Neural crest cell (in vitro differentiated cells): ENCODE data around the gene KAT6B. TPM values are rescaled to one million over a fixed set of nuclear protein-coding genes. Genes with fewer than 3 reads are reported as not detected.
"Not testable (repeated sequence)": the region's sequence is repeated elsewhere in the genome, so short reads cannot be mapped to it uniquely, and the experiment has no call there.

Experiments
- DNase-seq: peaks from one replicate; pipeline ENCODE4 v3.0.0; 2021; ENCODE audit warnings: low read depth, mixed read lengths, low spot score
- H3K27ac Mint-ChIP-seq: one replicate; pipeline ENCODE4 v1.8.0; 2021; ENCODE audit warnings: mild to moderate bottlenecking, mixed read lengths; ENCODE audit not compliant: unreplicated experiment
- H3K27me3 Mint-ChIP-seq: 2 replicates; pipeline ENCODE4 v1.8.0; 2021; ENCODE audit warnings: low read depth, mild to moderate bottlenecking, mixed read lengths
- H3K36me3 Mint-ChIP-seq: 2 replicates; pipeline ENCODE4 v1.8.0; 2021; ENCODE audit warnings: low read depth, mild to moderate bottlenecking, mixed read lengths
- H3K4me1 Mint-ChIP-seq: 2 replicates; pipeline ENCODE4 v1.8.0; 2021; ENCODE audit warnings: mixed read lengths
- H3K4me3 Mint-ChIP-seq: one replicate; pipeline ENCODE4 v1.8.0; 2021; ENCODE audit warnings: mild to moderate bottlenecking, mixed read lengths
- H3K9me3 Mint-ChIP-seq: 2 replicates; pipeline ENCODE4 v1.8.0; 2021; ENCODE audit warnings: mixed read lengths
- CTCF ChIP-seq: fragments of 200-600 bp; sonication (generic); conservative IDR thresholded peaks from 2 replicates; pipeline ENCODE4 v1.5.0; 2021; ENCODE audit warnings: antibody characterized with exemption, mild to moderate bottlenecking
- total RNA-seq: library from RNA; stranded (reverse); gene quantifications from 2 replicates; pipeline ENCODE4 v1.2.1, GENCODE V29; 2021

The KAT6B gene
- total RNA-seq, 1 donor from 2014 or later = 34.2 TPM

- no peaks in the 10 kb centered on the region for H3K36me3 Mint-ChIP-seq
- H3K4me1 Mint-ChIP-seq = peaks cover 21% of the 10 kb centered on the region
- H3K27me3 Mint-ChIP-seq = no peaks in the 10 kb centered on the region
- DNase-seq = no peak
- no peak for TF ChIP-seq CTCF
- no peak overlapping the region for H3K4me3 Mint-ChIP-seq
- no peak overlapping the region for H3K27ac Mint-ChIP-seq
- H3K9me3 Mint-ChIP-seq = no peaks in the 10 kb centered on the region
Observed at GRCh38 chr10:74875068-74875467, 48.7 kb downstream of the KAT6B start.

- H3K4me1 Mint-ChIP-seq = peaks cover 21% of the 10 kb centered on the region
- no peaks in the 10 kb centered on the region for H3K36me3 Mint-ChIP-seq
- H3K4me3 Mint-ChIP-seq = no peak overlapping the region
- no peak for TF ChIP-seq CTCF
- no peaks in the 10 kb centered on the region for H3K27me3 Mint-ChIP-seq
- DNase-seq = no peak
- no peak overlapping the region for H3K27ac Mint-ChIP-seq
- H3K9me3 Mint-ChIP-seq = no peaks in the 10 kb centered on the region
Observed at GRCh38 chr10:74875966-74876365, 49.6 kb downstream of the KAT6B start.

GRCh38 chr10:74877054-74877453, 50.7 kb downstream of the KAT6B start:
- H3K36me3 Mint-ChIP-seq, H3K27me3 Mint-ChIP-seq, H3K27ac Mint-ChIP-seq, DNase-seq, H3K9me3 Mint-ChIP-seq, H3K4me3 Mint-ChIP-seq: not testable (repeated sequence)
- peaks cover 15% of the 10 kb centered on the region for H3K4me1 Mint-ChIP-seq

- Mint-ChIP-seq H3K4me1 (peaks cover 15% of the 10 kb centered on the region), H3K9me3 (no peaks in the 10 kb centered on the region), H3K36me3 (no peaks in the 10 kb centered on the region), H3K27ac (no peak overlapping the region), H3K27me3 (no peaks in the 10 kb centered on the region), H3K4me3 (no peak overlapping the region)
- DNase-seq = no peak
- no peak for TF ChIP-seq CTCF
Observed at GRCh38 chr10:74877898-74878297, 51.5 kb downstream of the KAT6B start.

GRCh38 chr10:74880041-74880440, 53.6 kb downstream of the KAT6B start:
- Mint-ChIP-seq H3K36me3 (no peaks in the 10 kb centered on the region), H3K4me3 (no peak overlapping the region), H3K27ac (no peak overlapping the region), H3K4me1 (peaks cover 10% of the 10 kb centered on the region), H3K27me3 (no peaks in the 10 kb centered on the region), H3K9me3 (no peaks in the 10 kb centered on the region)
- DNase-seq = no peak
- no peak for TF ChIP-seq CTCF

GRCh38 chr10:74881253-74881884, 55.0 kb downstream of the KAT6B start:
- Mint-ChIP-seq H3K4me1 (peaks cover under 1% of the 10 kb centered on the region), H3K4me3 (no peak overlapping the region), H3K27me3 (no peaks in the 10 kb centered on the region), H3K9me3 (no peaks in the 10 kb centered on the region), H3K27ac (no peak overlapping the region), H3K36me3 (no peaks in the 10 kb centered on the region)
- no peak for DNase-seq
- no peak for TF ChIP-seq CTCF
